Left lobe of liver (tissue), 2 donors: Measurements from ENCODE around the gene LPAR1. TPM values are rescaled to one million over a fixed set of nuclear protein-coding genes. Genes with fewer than 3 reads are reported as not detected.

Experiments used
- ATAC-seq: fragments of 200-7000 bp; cut with Tn5 transposase; one replicate; pipeline ENCODE4 v1.9.1; 2020; ENCODE audit warnings: mild to moderate bottlenecking, moderate library complexity
- DNase-seq: peaks from one replicate; pipeline ENCODE4 v3.0.0-alpha.2; 2020; ENCODE audit warnings: low spot score
- total RNA-seq: library from RNA; stranded (reverse); gene quantifications from one replicate; pipeline ENCODE4 v1.2.1, GENCODE V29; 2021
- donor health status: DM: no; HTN: no; CAD: no; lungs with moderate emphysema.
- donor health status: DM: no; HTN: yes; CAD: no.

The LPAR1 gene
- total RNA-seq, 1 donor from 2014 or later: 0.86 TPM

DNA sequence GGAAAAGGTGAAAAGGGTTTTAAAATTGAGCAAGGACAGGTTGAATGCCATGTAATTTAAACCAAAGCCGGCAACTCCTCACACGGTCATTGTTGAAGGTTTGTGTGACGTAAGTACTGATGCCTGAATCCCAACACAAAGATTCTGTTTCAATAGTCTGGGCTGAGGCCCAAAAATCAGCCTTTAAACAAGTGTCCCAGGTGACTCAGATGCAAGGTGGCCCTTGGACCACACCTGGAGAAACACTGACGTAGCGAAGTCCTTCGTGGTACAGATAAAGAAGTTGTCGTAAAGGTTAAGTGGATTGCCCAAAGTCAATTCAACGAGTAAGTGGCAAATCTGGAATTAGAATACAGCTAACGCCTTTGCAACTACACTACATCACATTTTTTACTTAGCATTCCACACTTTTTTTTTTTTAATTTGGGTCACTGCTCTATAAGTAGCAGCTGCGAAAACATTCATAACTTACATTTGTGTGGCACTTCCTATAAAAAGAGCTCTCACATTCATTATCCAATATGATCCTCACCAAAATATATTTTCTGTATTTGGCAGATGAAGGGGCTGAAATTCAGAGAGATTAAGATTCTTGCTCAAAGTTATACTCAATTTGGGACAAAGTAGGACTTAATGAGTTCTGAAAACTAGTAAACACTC is 111.3 kb downstream of the LPAR1 start:
- no peak for DNase-seq

DNA sequence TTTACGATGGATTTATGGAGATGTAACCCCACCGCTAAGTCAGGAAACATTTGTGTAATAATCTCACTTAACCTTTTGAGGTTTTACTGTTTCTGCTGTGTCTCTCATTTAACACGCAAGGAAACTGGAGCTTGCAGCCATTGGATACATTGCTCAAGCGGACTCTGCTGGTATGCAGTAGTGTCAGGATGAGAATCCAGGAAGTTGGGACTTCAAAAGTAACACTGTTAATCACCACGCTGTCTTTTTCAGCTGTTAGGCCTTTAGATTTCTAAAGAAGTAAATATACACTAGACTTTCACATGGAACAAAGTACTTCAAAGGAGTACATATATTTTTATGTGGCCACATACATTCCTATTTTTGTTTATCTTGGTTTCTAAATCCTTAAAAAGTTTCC is 114.7 kb downstream of the LPAR1 start:
- ATAC-seq (no peak), DNase-seq (no peak)

More for the DNA sequence above, 111.3 kb downstream of the LPAR1 start:
- ATAC-seq: no peak

DNA sequence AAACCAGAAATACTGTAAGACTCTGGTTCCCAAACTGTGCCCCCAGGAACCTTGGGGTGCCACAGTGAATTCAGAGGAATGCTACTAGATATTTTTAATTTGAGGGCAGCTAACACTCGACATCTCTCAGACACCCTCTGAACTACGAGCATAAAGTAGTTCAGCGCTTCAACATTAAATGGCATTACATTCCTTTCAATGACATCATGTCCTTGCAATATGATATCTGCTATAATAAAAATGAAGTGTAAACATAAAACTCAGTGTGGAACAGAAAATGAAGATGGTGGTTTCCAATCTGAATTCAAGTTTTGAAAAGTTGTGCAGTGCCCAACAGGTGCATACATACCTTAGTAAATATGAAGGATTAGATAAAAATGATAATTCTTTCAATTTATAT is 116.1 kb downstream of the LPAR1 start:
- DNase-seq: no peak
- ATAC-seq: no peak

DNA sequence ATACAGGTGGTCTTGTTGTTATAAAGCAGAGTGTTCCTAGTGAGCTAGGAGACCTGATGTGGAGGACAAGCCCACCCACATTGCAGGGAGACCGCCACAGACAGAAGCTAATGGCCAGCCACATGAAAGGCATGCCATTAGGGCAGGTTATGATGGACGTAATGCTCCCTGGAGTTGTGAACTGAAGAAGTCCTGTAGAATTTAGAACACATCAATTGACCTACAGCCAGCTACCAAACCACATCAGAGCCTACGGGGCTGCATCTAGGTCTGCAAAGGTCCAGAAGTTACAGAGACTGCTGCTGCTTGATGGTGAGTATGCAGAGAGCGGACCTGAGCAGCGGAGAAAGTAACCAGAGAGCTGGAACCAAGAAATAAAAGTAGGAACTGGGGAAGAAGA is 116.6 kb downstream of the LPAR1 start:
- no peak for ATAC-seq
- DNase-seq: no peak

DNA sequence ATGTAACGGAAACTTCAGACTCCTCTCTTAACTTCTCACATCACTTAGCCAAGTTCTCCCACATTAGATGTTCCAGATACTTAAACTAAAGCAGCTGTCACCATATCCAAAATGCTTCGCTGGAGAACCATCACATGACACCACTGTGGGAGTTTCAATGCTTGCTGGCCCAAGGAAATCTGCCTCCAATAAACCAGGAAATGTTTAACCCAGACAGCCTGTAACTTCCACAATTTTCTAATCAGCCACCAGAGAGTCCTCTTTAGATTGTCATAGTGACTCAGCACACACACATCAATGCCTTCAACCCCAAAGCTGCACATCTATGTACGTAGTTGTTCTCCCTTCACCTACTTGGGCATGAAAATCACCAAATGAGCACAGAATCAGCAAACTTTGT is 118.7 kb downstream of the LPAR1 start:
- ATAC-seq: no peak
- DNase-seq: no peak

DNA sequence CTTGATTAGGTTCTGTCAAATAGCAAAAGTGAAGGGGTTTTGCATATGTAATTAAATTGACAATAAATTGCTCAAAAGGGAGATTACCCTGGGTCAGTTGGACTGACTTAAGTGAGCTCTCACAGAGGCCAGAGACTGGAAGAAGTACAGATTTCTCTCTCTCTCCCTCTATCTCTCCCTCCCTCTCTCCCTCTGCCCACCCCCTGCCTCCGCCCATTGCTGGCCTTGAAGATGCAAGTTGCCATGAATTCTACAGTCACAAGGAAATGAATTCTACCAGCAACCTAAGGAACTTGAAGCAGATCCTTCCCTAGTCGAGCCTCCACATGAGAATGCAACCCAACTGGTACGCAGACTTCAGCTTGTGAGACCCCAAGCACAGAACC is 119.2 kb downstream of the LPAR1 start:
- ATAC-seq (no peak), DNase-seq (no peak)

DNA sequence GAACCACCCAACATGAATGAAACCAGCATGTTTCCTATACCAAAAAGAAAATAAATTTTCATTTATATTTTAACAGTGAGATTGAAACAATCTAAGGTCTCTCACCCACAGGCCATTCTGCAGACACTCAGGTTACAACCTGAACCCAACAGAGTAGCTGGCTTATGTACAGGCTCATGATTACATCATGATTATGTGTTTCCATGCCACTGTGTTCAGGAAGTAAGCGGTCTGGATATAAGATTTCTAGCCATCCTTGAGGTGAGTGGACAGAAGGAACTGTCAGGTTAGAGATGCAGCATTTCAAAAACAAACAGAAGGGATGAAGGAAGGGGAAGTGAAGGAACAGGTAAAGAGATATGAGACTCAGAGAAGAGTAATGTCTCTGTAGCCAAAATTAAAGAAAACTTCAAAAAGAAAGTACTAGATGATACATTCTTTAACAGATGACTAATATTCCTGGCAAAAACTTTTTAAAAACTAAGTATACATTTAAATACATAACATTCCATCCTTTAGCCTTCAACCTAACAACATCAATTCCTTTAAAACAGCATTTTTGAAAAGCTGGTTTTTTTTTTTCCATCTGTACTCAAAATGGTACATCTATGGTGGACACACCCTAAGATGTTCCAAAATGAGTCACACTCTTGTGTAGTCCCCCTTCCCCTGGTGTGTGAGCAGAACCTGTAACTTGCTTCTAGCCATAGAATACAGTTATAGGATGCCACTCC is 119.8 kb downstream of the LPAR1 start:
- ATAC-seq: no peak

DNA sequence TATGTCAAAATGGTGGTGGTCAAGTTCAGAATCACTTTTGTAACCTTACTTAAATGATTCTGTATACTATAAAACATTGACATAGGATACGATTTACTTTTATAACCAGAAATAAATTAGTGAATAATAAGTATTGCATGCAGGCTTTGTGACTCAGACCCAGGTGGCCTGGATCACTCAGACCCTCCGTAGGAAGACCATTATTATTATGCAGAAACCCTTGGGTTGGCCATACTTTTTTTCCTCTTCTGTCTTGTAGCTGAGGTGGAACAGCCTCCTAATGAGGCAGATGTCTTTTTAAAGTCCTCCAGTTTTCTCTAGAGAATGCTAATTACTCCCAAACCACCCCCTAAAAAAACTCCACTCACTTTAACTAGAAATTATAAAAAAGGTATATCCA is 121.9 kb downstream of the LPAR1 start:
- ATAC-seq: no peak
- no peak for DNase-seq

More for the DNA sequence above, 119.8 kb downstream of the LPAR1 start:
- DNase-seq: no peak

DNA sequence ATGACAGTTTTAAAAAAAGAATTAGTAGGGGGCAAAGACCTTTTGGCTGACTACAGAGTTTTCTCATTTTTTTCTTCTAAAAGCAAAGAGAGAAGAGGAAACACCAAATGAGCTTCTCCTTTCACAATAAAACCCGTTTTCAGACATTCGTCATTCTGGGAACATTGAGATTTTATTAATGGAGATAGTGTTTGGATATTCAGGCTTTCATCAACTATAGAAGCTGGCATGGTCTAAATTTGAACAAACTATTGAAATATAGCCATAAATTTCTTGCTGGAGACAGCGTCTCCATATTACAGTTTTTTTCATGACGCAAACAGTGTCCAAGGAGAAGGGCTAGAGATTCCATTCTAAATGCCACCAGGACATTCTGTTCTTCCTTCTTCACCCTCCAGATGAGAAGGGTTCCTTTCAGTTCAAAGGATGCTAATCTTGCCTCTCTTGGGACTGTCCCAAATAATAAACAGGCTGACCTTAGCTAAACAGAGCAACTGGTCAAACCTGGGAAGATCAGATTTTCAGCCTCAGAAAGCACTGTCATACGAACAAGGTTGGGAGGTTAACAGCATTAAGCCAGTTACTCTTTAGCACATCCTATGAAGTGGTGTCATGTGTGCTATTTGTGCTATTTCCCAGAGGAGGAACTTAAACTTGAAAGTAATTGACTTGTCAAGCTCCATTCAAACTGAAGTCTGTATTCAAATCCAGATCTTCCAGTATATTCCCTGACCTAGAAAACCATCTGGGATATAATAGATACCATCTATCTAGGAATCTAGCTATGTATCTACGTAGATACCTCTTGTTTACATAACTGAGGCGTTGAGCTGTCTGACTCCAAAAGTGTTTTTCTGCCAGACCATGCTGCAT is 125.6 kb downstream of the LPAR1 start:
- DNase-seq (no peak), ATAC-seq (no peak)

DNA sequence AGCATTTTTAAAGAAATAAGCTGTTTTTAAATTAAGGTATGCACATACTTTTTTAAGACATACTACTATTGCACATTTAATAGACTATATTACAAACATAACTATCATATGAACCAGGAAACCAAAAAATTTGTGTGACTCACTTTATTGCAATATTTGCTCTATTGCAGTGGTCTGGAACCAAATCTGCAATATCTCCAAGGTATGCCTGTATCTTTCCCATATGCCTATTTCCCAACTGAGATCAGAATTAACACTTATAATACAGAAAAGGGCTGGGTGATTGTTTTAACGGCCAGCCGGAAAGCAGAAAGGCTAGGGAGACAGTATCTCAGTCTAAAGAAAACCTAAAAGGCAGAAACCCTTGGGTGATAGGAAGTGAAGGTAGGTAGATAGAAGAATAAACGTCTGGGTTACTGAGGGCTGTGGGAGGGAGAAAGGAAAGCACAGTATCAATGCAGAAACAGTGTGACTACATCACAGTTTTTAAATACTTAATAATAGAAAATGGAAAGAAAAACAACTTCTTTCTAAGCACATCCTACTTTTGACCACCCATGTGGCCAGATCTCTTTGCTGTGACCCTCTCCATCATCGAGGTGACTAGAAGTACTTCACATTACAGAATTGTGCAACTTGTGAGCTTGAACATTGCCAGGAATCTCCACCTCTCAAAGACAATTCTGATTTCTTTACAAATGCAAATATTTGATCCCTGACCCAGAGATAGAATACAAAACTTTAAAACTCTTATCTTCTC is 126.4 kb downstream of the LPAR1 start:
- DNase-seq (no peak), ATAC-seq (no peak)

DNA sequence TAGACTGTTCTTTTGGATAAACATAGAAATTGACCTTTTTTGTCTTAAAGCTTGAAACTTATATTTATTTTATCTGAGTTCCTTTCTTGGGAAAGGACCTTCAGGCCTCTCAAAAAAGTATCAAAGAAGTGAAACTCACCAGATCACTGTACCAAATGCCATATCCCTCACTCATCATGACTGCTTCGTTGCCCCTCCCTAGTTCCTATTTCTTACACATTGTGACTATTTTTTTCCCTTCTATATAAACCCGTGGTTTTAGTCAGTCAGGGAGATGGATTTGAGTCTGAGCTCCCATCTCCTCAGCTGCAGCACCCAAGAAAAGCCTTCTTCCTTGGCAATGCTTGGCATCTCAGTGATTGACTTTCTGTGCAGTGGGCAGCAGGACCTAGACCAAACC is 129.4 kb downstream of the LPAR1 start:
- no peak for ATAC-seq
- no peak for DNase-seq

DNA sequence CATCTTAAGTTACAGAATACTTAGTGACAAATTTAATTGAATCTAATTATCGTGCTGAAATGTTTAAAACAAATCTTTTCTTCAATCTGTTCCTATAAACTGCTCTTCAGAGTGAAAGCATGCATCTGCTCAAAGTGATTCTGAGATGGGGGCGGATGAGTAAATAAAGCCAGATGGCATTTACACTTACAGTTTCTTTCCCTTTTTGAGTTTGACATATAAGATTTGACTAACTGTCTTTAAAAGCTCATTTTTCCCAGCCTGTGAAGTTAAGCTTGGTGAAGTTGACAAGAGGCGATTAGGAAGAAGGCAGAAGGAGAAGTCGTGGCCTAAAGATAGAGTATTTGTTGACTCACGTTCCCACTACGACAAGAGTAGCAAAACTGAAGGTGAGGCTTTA is 137.4 kb downstream of the LPAR1 start:
- DNase-seq: no peak
- ATAC-seq: no peak

DNA sequence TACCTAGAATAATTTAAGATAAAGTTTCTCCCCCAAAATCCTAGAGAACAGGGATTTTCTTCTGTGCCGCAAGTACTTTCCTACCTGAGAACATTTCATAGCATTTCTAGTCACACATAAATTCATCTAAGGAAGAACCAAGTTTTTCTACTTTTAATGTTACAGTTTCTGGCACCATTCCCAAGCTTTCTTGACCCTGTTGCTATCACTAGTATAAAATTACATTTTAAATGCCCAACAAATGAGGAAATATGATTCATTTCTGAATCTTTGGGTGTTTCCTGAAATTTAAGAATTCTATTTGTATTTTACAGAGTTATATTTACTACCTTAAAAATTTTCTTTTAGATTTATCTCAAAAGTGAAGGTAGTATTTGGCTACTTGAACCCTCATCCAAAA is 137.8 kb downstream of the LPAR1 start:
- no peak for ATAC-seq
- DNase-seq: no peak

DNA sequence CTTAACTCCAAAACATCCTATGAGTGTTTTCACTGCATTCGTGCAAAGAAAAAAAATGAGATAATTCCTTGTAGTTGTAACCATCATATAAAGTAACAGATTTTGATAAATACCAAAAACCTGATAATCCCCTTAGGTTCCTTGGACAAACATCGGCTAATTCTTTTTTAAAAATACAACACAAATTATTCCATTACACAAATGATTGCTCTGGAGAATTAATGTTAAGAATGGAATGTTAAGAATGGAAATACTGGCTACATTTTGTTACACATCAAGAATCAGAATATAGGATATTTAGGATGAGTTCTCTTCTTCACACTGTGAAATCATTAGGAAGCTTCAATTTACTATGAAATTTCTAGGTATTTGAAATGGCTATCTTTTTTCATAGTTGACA is 139.4 kb downstream of the LPAR1 start:
- DNase-seq (no peak), ATAC-seq (no peak)

DNA sequence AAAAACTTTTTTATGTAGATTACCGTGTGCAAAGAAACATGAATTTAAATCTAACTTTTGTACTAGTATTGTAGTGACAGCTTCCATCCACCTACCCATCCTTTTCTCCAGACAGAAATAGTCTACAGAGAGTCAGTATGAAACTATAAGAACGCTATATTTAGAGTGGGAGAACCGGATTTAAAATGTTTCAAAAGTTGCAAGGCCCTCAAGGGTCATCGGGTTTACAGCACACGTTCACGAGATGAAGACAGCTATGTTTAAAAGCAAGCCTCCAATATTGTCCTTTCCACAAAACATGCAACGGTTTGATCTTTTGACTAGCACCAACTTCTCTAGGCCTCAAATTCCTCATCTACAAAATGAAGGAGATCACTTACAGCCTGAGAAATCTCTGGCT is 139.9 kb downstream of the LPAR1 start:
- DNase-seq: no peak
- ATAC-seq: no peak

DNA sequence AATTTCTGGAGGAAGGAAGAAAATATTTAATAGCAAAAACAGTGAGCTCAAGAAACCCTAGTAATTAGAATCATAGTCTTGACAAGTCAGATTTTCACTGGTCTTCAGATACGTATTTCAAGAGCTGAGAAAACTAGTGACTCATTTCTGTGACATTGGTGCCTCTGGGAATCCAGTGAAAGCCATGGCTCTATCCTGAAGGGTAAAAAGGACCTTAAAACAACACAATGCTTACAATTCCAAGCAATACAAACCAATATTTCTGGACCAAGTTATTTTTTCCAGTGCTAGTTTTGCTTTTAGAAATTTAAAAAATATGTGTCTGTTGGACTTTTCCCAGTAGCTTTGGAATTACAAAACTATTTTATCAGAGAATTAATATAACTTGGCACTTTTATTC is 140.3 kb downstream of the LPAR1 start:
- ATAC-seq: no peak
- no peak for DNase-seq

DNA sequence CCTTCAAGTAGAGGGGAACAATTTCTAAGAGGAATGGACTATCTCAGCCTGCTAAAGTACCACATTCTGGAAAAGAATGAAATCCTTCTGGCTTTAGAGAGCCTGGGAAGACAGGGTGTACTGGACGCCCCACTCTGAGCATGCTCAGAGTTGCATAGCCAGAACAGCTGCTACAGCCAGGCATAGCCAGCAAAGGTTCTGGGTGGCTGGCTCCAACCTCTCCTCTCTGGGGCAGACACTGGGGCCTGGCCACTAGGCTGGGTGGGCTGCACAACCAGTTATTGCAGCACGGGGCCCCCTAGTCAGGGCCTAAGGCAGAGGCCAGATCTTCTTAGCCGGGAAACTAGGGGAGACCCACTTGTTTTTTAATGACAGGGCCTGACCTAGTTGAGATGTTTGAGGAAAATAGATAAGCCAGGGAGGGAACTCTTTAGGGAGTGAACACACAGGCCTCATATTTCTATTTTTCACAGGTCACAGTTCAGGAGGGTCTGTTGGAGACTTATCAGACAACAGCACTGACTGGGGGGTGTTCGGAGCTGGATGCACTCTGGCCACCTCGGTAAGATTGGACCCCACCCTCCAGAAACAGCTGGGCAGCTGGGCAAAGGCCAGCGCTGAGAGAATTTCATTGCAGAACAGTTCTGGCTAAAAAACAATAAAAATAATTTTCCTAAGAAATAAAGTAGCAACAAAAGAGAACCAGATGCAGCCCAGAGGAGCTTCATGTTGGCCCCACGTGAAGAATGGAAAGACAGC is 142.9 kb downstream of the LPAR1 start:
- DNase-seq (no peak), ATAC-seq (no peak)

DNA sequence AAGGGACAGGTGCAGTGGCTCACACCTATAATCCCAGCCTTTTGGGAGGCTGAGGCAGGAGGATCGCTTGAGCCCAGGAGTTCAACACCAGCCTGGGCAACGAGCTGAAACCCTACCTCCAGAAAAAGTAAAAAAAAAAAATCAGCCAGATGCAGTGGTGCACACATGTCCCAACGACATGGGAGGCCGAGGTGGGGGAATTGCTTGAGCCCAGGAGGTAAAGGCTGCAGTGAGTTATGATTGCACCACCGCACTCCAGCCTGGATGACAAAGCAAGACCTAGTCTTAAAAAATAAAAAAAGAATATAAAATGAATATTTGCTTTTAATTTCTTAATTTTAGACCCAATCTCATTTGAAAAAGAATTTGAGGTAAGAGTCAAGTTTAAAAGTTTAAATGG is 143.5 kb downstream of the LPAR1 start:
- ATAC-seq (no peak), DNase-seq (no peak)

DNA sequence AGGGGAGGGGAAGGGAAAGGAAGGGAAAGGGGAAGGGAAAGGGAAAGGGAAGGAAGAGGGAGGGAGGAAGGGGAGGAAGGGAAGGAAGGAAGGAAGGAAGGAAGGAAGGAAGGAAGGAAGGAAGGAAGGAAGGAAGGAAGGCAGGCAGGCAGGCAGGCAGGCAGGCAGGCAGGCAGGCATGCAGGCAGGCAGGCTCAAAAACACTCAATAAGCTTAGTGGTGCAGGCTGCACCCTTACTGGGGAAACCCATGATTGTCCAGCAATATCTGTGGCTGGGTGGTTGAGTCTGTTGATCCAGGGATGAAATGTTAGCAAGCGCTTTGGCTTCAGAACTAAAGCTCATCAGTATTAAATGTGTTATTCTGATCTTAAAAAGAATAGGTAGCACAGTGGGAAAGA is 145.6 kb downstream of the LPAR1 start:
- ATAC-seq: no peak
- no peak for DNase-seq

DNA sequence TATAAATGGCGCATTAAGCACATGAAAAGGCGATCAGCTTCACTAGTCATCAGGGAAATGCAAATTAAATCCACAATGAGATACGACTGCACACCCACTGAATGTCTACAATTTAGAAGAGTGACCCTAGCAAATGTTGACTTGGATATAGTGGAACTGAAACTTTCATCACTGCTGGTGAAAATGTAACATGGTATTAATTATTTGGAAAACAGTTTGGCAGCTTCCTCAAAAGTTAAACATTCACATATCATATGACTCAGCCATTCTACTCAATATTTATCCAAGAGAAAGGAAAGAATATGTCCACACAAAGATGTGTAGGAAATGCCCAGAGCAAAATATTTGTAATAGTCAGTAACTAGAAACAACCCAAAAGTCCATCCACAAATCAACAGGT is 146.5 kb downstream of the LPAR1 start:
- ATAC-seq (no peak), DNase-seq (no peak)
